ENCODE results near the gene PTPRE. TPM values are rescaled to one million over a fixed set of nuclear protein-coding genes. Genes with fewer than 3 reads are reported as not detected.

PTPRE gene
- total RNA-seq, 1 experiment from 2014 or later: 0.70 TPM

GRCh38 chr10:127875449-127875765 lies 31.5 kb upstream of the PTPRE start:
- Mint-ChIP-seq H3K4me1 (no peaks in the 10 kb centered on the region), H3K27me3 (ENCODE audit: low read depth) (peaks cover 3% of the 10 kb centered on the region), H3K9me3 (no peaks in the 10 kb centered on the region), H3K27ac (no peak overlapping the region), H3K4me3 (no peak overlapping the region), H3K36me3 (ENCODE audit: insufficient read depth in 1 of 3, low read depth in 3 of 3) (no peaks in the 10 kb centered on the region)
- H3K4ac ChIP-seq (ENCODE audit: low read depth, low read length): no peak overlapping the region
- no peaks in the 10 kb centered on the region for H3K4me1 ChIP-seq (ENCODE audit: insufficient read depth, low read length)
- H4K91ac ChIP-seq (ENCODE audit: insufficient read length, low read depth, low read length): no peak overlapping the region
- no peaks in the 10 kb centered on the region for H3K23me2 ChIP-seq (ENCODE audit: insufficient read length, low read depth, low read length, poor library complexity, severe bottlenecking)
- WGBS (ENCODE audit: extremely low coverage, insufficient read length, low lambda C conversion rate): no CpG with 5 or more reads among the region's 6 CpGs
- no peak overlapping the region for H3K18ac ChIP-seq (ENCODE audit: insufficient read length, low read depth, low read length)
- no peaks in the 10 kb centered on the region for H3K79me1 ChIP-seq (ENCODE audit: insufficient read depth, low read depth, low read length, poor library complexity, severe bottlenecking)
- H3K23ac ChIP-seq (ENCODE audit: insufficient read length, low read depth, low read length): no peak overlapping the region
- no peak overlapping the region for H4K8ac ChIP-seq (replicated peaks; ENCODE audit: insufficient read length, low read depth, low read length)
- H3T11ph ChIP-seq (ENCODE audit: low read length): no peak overlapping the region
- no peak overlapping the region for H3K14ac ChIP-seq (ENCODE audit: insufficient read depth, low read length)
- no peaks in the 10 kb centered on the region for H4K20me1 ChIP-seq (ENCODE audit: control insufficient read depth, insufficient read depth, insufficient read length)
- TF ChIP-seq CTCF (conservative IDR thresholded peaks at IDR 0.05): no peak
- no peak overlapping the region for H2AFZ ChIP-seq (ENCODE audit: low read length)
- no peak overlapping the region for H2BK20ac ChIP-seq (ENCODE audit: low read depth, low read length, poor library complexity, severe bottlenecking)
- no peak overlapping the region for H3K56ac ChIP-seq (ENCODE audit: insufficient read length, low read depth, low read length)
- H3K4me2 ChIP-seq (ENCODE audit: insufficient read depth, insufficient read length, low read length): no peak overlapping the region
- no peak overlapping the region for H4K5ac ChIP-seq (ENCODE audit: insufficient read length, low read depth, low read length)
- no peaks in the 10 kb centered on the region for H3K9me3 ChIP-seq (ENCODE audit: control insufficient read depth, low read depth, low read length)
- no peak overlapping the region for H2BK5ac ChIP-seq (ENCODE audit: insufficient read length, low read length)
- H2BK120ac ChIP-seq (ENCODE audit: low read depth, low read length, poor library complexity, severe bottlenecking): no peak overlapping the region
- H3K9ac ChIP-seq (ENCODE audit: extremely low read depth, insufficient read length, low read length): no peak overlapping the region
- H3K27ac ChIP-seq (ENCODE audit: insufficient read length, low read depth, low read length): no peak overlapping the region
- no peaks in the 10 kb centered on the region for H3K79me2 ChIP-seq (ENCODE audit: insufficient read depth, low read length)
- H3K27me3 ChIP-seq (ENCODE audit: insufficient read depth, low read length): no peaks in the 10 kb centered on the region
- no peak for DNase-seq
- H2BK15ac ChIP-seq (ENCODE audit: low read depth, low read length): no peak overlapping the region
- H2AK5ac ChIP-seq (ENCODE audit: insufficient read length, low read length): no peak overlapping the region
- no peak overlapping the region for H2BK12ac ChIP-seq (ENCODE audit: insufficient read length, low read depth, low read length)

Measured in H9 (cell line).